Measurements from ENCODE around the gene COMMD7. TPM values are rescaled to one million over a fixed set of nuclear protein-coding genes. Genes with fewer than 3 reads are reported as not detected.

Gene COMMD7
- total and polyA plus RNA-seq, 9 of the 15 experiments (the other 6 are each of a cell fraction or from before 2014, with no cell fraction given): 11.9 to 69.1 (median 34.7) TPM

DNA sequence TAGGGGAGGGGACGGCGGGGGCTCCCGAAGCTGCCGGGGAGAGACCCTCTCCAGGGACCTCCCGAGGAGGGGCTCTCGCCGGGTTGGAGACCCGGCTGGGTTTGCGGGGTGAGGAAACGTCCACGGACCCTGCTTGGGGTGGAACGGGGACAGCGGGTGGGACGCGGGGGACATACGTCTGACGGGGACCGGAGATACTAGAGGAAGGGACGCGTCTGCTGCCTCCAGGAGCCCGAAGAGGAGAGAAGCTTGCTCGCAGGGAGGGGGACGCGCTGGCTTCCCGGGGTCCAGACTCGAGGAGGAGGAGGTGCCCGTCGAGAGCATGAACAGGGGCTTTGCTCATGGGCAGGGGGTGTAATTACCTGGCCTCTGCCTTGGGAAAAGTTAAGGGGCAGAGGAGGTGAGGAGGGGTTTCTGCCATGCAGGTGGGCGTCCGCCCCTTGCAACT is 19.5 kb upstream of the COMMD7 start (continued):
- TF ChIP-seq, protein P1, sequence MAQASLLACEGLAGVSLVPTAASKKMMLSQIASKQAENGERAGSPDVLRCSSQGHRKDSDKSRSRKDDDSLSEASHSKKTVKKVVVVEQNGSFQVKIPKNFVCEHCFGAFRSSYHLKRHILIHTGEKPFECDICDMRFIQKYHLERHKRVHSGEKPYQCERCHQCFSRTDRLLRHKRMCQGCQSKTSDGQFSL (CRISPR knock-in tag; IDR thresholded peaks at IDR 0.05): no peak
- TF ChIP-seq, protein P1 (tag; IDR thresholded peaks at IDR 0.05): peak in 1 of 2 experiments; percentile 38; a peak in 2 of 4 replicates
- TF ChIP-seq ZNF212 (CRISPR knock-in tag; IDR thresholded peaks at IDR 0.05) (no peak), IRF2 (CRISPR knock-in tag; IDR thresholded peaks at IDR 0.05) (no peak), CHD1 (IDR thresholded peaks at IDR 0.05; ENCODE audit: low read length) (peak; percentile 77), ZNF436 (CRISPR knock-in tag; IDR thresholded peaks at IDR 0.05) (no peak), SP1 (CRISPR knock-in tag; IDR thresholded peaks at IDR 0.05) (0 out of 2 replicates have a peak, but pooled peaks have one; percentile 29), RBBP5 (IDR thresholded peaks at IDR 0.05; ENCODE audit: borderline replicate concordance, insufficient read depth, low read length, poor library complexity, severe bottlenecking) (peak; percentile 42), RBFOX2 (IDR thresholded peaks at IDR 0.05; ENCODE audit: low read depth, low read length) (peak; percentile 75), GTF2E2 (tag; IDR thresholded peaks at IDR 0.05) (peak; percentile 82), ZBTB7A (IDR thresholded peaks at IDR 0.05; ENCODE audit: borderline replicate concordance, control insufficient read depth, low read depth, low read length) (0 out of 2 replicates have a peak, but pooled peaks have one; percentile 31), MAFK (IDR thresholded peaks at IDR 0.05; ENCODE audit: low read length) (no peak), BCOR (IDR thresholded peaks at IDR 0.05) (no peak), POLR2G (IDR thresholded peaks at IDR 0.05; ENCODE audit: low read depth, low read length) (peak; percentile 38)
- TF ChIP-seq, protein P2, sequence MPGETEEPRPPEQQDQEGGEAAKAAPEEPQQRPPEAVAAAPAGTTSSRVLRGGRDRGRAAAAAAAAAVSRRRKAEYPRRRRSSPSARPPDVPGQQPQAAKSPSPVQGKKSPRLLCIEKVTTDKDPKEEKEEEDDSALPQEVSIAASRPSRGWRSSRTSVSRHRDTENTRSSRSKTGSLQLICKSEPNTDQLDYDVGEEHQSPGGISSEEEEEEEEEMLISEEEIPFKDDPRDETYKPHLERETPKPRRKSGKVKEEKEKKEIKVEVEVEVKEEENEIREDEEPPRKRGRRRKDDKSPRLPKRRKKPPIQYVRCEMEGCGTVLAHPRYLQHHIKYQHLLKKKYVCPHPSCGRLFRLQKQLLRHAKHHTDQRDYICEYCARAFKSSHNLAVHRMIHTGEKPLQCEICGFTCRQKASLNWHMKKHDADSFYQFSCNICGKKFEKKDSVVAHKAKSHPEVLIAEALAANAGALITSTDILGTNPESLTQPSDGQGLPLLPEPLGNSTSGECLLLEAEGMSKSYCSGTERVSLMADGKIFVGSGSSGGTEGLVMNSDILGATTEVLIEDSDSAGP (CRISPR knock-in tag; IDR thresholded peaks at IDR 0.05): no peak
- TF ChIP-seq, protein P3, sequence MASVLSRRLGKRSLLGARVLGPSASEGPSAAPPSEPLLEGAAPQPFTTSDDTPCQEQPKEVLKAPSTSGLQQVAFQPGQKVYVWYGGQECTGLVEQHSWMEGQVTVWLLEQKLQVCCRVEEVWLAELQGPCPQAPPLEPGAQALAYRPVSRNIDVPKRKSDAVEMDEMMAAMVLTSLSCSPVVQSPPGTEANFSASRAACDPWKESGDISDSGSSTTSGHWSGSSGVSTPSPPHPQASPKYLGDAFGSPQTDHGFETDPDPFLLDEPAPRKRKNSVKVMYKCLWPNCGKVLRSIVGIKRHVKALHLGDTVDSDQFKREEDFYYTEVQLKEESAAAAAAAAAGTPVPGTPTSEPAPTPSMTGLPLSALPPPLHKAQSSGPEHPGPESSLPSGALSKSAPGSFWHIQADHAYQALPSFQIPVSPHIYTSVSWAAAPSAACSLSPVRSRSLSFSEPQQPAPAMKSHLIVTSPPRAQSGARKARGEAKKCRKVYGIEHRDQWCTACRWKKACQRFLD (CRISPR knock-in tag; IDR thresholded peaks at IDR 0.05): peak; percentile 14; the same call in 1 of the 2 replicates
